Tibial artery (tissue), 4 donors: ENCODE measurements around the gene ECD.

Experiments used
- DNase-seq, 2 donors: peaks; one replicate each; pipeline ENCODE4 v3.0.0-alpha.2; 2019
- H3K27ac ChIP-seq, 2 donors: fragments of 200-600 bp; sonication (generic) in 1 of 2; 1 replicate in 1 of 2; 2 replicates in 1 of 2; pipeline ENCODE4 v1.5.1; 2018 to 2019; ENCODE audit warnings: mild to moderate bottlenecking in 1 of 2
- H3K27me3 ChIP-seq, 2 donors: fragments of 200-600 bp; sonication (generic) in 1 of 2; one replicate each; pipeline versions ENCODE4 v1.5.1 to v1.6.0; 2016 to 2019
- H3K36me3 ChIP-seq, 3 donors: fragments of 200-600 bp; sonication (generic) in 2 of 3; one replicate each; pipeline ENCODE4 v1.5.1; 2016 to 2019; ENCODE audit warnings: mild to moderate bottlenecking in 2 of 3
- H3K4me1 ChIP-seq, 4 donors: fragments of 200-600 bp; sonication (generic) in 2 of 4; 1 replicate in 3 of 4; 2 replicates in 1 of 4; pipeline ENCODE4 v1.5.1; 2016 to 2019
- H3K4me3 ChIP-seq, 2 donors: fragments of 200-600 bp; sonication (generic) in 1 of 2; 1 replicate in 1 of 2; 2 replicates in 1 of 2; pipeline ENCODE4 v1.5.1; 2018 to 2019; ENCODE audit warnings: mild to moderate bottlenecking in 2 of 2
- H3K9me3 ChIP-seq, 3 donors: fragments of 200-600 bp; sonication (generic) in 1 of 3; one replicate each; pipeline ENCODE4 v1.5.1; 2016 to 2019
- intact Hi-C: fragments of 100-400 bp; cut with DNase I; formaldehyde crosslinking; loops from one replicate; pipeline ENCODE4 v1.15.0; 2023; ENCODE audit warnings: low total_unique reads
- TF ChIP-seq, protein P1 (sequence below), 2 experiments: fragments of 200-600 bp in 1 of 2; fragments of 450-650 bp in 1 of 2; IDR thresholded peaks; one replicate each; pipeline ENCODE4 v1.5.1; 2017 to 2019; ENCODE audit warnings: antibody characterized with exemption in 2 of 2, mild to moderate bottlenecking in 1 of 2, moderate library complexity in 1 of 2

ECD gene

DNA sequence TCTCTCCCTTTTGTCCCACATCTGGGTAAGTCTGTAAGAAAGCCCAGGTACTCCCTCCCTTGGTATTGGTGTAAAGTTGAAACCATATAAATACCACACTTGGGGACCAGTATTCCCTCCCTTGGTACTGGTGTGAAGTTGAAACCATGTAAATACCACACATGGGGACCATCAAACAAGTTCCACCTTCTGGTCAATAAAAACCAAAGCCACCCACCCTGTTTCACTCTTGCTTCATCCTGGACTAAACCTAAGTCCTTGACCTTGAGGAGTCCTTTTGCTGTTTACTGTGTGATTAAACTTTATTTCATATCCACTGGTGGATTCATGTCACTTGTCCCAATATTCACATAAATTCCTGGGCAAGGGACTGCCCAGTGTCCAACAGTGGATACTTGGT lies 79.5 kb downstream of the ECD start:
- Histone ChIP-seq H3K4me1 (peaks cover 0 to 39% (median 3%) of the 10 kb centered on the region in 4 donors), H3K4me3 (no peak overlapping the region), H3K27ac (no peak overlapping the region), H3K9me3 (no peaks in the 10 kb centered on the region), H3K36me3 (no peaks in the 10 kb centered on the region), H3K27me3 (no peaks in the 10 kb centered on the region)
- DNase-seq, result no peak
- TF ChIP-seq, protein P1, sequence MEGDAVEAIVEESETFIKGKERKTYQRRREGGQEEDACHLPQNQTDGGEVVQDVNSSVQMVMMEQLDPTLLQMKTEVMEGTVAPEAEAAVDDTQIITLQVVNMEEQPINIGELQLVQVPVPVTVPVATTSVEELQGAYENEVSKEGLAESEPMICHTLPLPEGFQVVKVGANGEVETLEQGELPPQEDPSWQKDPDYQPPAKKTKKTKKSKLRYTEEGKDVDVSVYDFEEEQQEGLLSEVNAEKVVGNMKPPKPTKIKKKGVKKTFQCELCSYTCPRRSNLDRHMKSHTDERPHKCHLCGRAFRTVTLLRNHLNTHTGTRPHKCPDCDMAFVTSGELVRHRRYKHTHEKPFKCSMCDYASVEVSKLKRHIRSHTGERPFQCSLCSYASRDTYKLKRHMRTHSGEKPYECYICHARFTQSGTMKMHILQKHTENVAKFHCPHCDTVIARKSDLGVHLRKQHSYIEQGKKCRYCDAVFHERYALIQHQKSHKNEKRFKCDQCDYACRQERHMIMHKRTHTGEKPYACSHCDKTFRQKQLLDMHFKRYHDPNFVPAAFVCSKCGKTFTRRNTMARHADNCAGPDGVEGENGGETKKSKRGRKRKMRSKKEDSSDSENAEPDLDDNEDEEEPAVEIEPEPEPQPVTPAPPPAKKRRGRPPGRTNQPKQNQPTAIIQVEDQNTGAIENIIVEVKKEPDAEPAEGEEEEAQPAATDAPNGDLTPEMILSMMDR (IDR thresholded peaks at IDR 0.05), result no peak
- intact Hi-C loops, result no loop called here

DNA sequence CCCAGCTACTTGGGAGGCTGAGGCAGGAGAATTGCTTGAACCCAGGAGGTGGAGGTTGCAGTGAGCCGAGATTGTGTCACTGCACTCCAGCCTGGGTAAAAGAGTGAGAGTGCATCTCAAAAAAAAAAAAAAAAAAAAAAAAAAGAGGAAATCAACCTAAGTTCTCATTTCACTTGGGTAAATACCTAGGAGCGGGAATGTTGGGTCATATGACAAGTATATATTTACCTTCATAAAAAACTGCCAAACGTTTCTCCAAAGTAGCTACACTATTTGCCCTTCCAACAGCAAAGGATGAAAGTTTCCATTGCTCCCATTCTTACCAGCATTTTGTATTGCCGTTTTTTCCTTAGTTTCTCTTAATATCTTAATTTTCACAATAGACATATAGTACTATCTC lies 81.0 kb downstream of the ECD start:
- Histone ChIP-seq H3K36me3 (no peaks in the 10 kb centered on the region), H3K4me1 (peaks cover 0 to 43% (median 6%) of the 10 kb centered on the region in 4 donors), H3K4me3 (no peak overlapping the region), H3K27me3 (no peaks in the 10 kb centered on the region), H3K27ac (no peak overlapping the region), H3K9me3 (no peaks in the 10 kb centered on the region)
- intact Hi-C loops, result no loop called here
- DNase-seq, result no peak
- TF ChIP-seq, protein P1 (IDR thresholded peaks at IDR 0.05), result no peak

GRCh38 chr10:73084209-73084608 lies 83.6 kb downstream of the ECD start:
- H3K36me3 ChIP-seq, result no peaks in the 10 kb centered on the region
- DNase-seq, result no peak
- TF ChIP-seq, protein P1 (IDR thresholded peaks at IDR 0.05), result no peak
- H3K4me1 ChIP-seq, result peaks cover 0 to 39% (median 5%) of the 10 kb centered on the region in 4 donors
- H3K27me3 ChIP-seq, result no peaks in the 10 kb centered on the region
- H3K9me3 ChIP-seq, result no peaks in the 10 kb centered on the region
- H3K4me3 ChIP-seq, result no peak overlapping the region
- intact Hi-C loops, result no loop called here
- no peak overlapping the region for H3K27ac ChIP-seq
